GM18907 (cell line): ENCODE results near the gene OR6V1.
A peak's percentile ranks its signal among the peaks of the same experiment; 100 is the strongest.

Source experiments
- ATAC-seq: cut with Tn5 transposase; IDR thresholded peaks from one replicate; pipeline ENCODE4 v1.9.1; 2021; ENCODE audit warnings: mild to moderate bottlenecking, moderate library complexity; ENCODE audit not compliant: unreplicated experiment

The OR6V1 gene

GRCh38 chr7:143052041-143052440 is at the start of gene OR6V1:
OR6V1 (plus strand) TSS chr7:143052341; CDS start chr7:143052341, 0 bp downstream.
- no peak for ATAC-seq

GRCh38 chr7:143002898-143003297 is 49.2 kb upstream of the OR6V1 start:
- ATAC-seq, result no peak

GRCh38 chr7:143003393-143004051 is 48.6 kb upstream of the OR6V1 start:
- peak; percentile 67 for ATAC-seq

GRCh38 chr7:143005632-143006260 is 46.4 kb upstream of the OR6V1 start:
- no peak for ATAC-seq

GRCh38 chr7:143008007-143008901 is 43.9 kb upstream of the OR6V1 start:
- peak; percentile 93 for ATAC-seq

GRCh38 chr7:143012001-143012400 is 40.1 kb upstream of the OR6V1 start:
- ATAC-seq, result no peak

GRCh38 chr7:143012409-143012808 is 39.7 kb upstream of the OR6V1 start:
- no peak for ATAC-seq

GRCh38 chr7:143013473-143013872 is 38.7 kb upstream of the OR6V1 start:
- no peak for ATAC-seq

- ATAC-seq, result no peak
Measured at GRCh38 chr7:143013893-143014292, 38.2 kb upstream of the OR6V1 start.

GRCh38 chr7:143015084-143015483 is 37.1 kb upstream of the OR6V1 start:
- peak; percentile 93 for ATAC-seq

- no peak for ATAC-seq
Measured at GRCh38 chr7:143015926-143016490, 36.1 kb upstream of the OR6V1 start.

GRCh38 chr7:143016996-143017395 is 35.1 kb upstream of the OR6V1 start:
- ATAC-seq, result peak; percentile 45

- no peak for ATAC-seq
Measured at GRCh38 chr7:143018931-143019330, 33.2 kb upstream of the OR6V1 start.

- no peak for ATAC-seq
Measured at GRCh38 chr7:143023047-143023446, 29.1 kb upstream of the OR6V1 start.

- no peak for ATAC-seq
Measured at GRCh38 chr7:143025371-143025770, 26.8 kb upstream of the OR6V1 start.

GRCh38 chr7:143027032-143027431 is 25.1 kb upstream of the OR6V1 start, which contains the start of gene OR9A2:
OR9A2 (minus strand) TSS chr7:143027132; CDS start chr7:143027132, 0 bp downstream.
- ATAC-seq, result no peak

GRCh38 chr7:143027683-143028082 is 24.5 kb upstream of the OR6V1 start:
- no peak for ATAC-seq

GRCh38 chr7:143038635-143039034 is 13.5 kb upstream of the OR6V1 start:
- no peak for ATAC-seq

GRCh38 chr7:143040209-143040715 is 11.9 kb upstream of the OR6V1 start:
- no peak for ATAC-seq

GRCh38 chr7:143041346-143041745 is 10.8 kb upstream of the OR6V1 start:
- ATAC-seq, result no peak
